Thoracic aorta endothelial cell (primary cell): ENCODE results near the gene CADM4. TPM values are rescaled to one million over a fixed set of nuclear protein-coding genes. Genes with fewer than 3 reads are reported as not detected.

Source experiments
- small RNA-seq: library from RNA; depleted of rRNA; stranded (forward); fragments of <200 nt; gene quantifications from one replicate; pipeline ENCODE3, GENCODE V24; 2012
- total RNA-seq: library from RNA; depleted of rRNA; stranded (reverse); fragments of >200 nt; gene quantifications from 2 replicates; pipeline ENCODE4 v1.2.3, GENCODE V29; 2012

Gene CADM4, protein sequence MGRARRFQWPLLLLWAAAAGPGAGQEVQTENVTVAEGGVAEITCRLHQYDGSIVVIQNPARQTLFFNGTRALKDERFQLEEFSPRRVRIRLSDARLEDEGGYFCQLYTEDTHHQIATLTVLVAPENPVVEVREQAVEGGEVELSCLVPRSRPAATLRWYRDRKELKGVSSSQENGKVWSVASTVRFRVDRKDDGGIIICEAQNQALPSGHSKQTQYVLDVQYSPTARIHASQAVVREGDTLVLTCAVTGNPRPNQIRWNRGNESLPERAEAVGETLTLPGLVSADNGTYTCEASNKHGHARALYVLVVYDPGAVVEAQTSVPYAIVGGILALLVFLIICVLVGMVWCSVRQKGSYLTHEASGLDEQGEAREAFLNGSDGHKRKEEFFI
- 1.6 and 1.7 TPM in 2 replicates for total RNA-seq

DNA sequence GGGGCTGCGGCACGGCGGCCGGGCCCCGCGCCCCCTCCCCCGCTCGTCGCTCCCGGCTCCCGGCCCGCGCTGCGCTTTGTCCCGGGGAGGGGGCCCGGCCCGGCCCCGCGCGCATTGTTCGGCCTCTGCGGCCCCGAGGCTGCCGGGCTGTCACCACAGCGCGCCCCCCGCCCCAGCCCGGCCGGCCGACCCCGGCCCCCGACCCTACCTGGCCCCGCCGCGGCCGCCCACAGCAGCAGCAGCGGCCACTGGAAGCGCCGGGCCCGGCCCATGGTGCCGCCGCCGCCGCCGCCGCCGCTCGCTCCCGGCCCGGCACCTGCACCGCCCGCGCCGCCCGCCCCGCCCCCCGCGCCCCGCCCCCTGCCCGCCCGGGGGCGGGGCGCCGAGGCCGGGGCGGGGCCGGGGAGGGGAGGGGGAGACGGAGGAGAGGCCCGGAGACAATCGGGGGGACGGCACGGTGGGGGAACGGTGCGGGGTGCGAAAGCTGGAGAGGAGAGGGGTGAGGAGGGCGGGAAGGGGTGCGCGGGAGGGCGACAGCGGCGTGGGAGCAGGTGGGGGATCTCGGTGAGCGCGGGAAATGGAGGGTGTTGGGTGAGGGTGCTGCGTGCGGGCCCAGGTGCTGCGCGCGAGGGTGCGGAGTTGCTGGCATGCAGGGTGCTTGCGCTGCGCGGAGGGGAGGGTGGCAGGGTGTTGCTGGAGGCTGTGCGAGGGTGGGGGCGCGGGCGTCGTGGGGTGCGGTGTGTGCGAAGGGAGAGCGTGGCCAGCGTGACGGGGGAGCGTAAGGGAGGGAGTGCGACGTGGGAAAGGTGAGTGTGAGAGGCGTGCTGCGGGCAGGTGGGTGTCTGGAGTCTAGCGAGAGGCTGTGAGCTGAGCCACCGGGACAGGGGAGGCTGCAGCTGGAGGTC lies at the start of gene CADM4:
Gene CADM4, minus strand, starts transcription at position 332 of the 905 bp plus-strand sequence. Its CDS starts 60 bp downstream, at position 272.

DNA sequence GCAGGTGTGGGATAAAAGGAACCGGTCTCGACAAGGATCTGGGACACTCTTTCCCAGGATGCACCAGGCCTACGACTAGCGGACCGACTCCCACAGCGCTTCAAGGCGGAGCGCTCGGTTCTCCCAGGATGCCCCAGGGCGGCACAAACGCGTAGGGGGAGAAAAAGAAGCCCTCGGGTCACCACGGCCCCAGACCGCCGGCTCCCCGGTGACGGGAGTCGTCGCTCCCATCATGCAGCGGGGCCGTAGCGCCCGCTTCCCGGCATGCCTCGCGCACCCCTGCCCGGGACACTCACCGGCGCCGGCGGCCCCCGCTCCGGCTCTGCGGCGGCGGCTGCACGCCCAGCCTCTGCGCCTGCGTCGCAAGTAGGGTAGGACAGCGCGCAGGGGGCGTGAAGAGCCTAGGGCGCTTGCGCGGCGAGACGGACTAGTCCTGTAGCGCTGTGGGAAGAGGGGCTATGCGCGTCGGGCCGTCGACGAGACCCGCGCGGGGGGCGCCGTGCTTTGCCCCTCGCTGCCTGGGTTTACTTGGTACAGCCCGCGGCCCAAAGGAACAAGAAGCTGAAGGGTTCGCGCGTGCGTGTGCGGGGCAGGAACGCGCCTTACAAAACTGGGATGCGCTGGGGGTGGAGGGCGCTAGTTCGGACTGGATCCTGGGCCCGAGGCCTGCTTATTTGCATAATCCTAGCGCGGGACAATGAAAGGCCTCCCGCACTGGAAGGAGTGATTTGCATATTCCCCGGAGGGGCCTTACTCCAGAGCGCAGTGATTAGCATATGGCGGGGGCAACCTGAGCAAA lies 20.2 kb downstream of the CADM4 start, which contains the start of gene ZNF428:
Gene ZNF428, minus strand, starts transcription at position 368 of the 799 bp plus-strand sequence. CDS start 5,325 bp downstream, outside the sequence.

DNA sequence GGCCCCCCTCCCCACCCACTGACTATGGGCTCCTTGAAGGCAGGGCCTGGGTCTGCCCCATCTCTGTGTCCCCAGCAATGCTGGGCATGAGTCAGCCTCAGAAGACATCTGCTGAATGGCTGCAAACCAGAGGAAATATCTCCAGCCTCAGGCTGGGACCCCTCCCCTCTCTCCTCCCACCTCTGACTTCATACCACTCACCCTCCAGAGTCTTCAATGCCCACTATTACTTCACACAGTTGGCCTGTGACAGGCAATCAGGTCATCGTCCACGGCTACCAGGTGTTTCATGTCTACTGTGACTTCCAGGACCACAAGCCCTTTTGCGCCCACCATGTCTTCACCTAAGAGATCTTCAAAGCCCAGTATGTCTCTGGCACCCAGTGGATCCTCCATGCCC lies 27.9 kb downstream of the CADM4 start, which contains the start of gene SRRM5:
Gene SRRM5, plus strand, starts transcription at position 301 of the 400 bp plus-strand sequence. Its CDS starts 34 bp downstream, at position 335.

DNA sequence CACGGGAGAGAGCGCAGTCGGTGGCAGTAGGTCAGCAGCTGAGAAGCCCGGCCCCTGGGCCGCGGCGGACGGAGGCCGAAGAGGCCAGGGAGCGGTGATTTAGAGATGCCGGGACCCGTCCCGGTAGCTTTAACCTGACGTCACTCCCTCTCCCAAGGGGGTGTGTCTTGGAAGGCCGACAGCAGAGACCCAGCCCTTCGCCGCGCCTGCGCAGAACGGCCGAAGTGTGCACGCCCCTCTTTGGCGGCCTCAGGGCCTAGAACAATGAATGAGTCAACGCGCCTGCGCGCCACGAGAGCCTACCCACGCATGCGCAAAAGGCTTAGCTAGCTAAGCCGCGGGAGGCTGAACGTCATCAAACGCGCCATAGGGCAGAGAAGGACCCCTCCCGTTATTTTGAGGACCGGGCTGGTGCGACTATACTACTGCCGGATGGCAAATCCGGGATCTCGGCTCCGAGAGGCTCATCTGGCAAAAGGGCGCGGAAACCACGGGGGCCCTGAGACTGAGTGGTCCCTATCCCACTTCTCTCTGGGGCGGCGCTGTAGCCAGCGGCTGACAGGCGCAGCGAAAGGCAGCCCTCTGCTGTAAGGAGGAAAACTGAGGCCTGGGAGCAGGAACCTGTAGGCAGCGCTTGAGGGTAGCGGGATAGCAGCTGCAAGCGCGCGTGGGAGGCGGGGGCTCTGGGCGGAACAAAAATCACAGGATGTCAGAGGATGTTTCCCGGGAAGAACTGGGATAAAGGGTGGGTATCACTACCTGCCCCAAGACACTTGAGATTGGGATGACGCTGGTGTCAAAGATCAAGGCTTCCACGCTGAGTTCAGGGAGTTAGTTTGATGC lies 43.4 kb downstream of the CADM4 start, which contains the start of the genes IRGQ and ZNF576:
Gene IRGQ, minus strand, starts transcription at position 136 of the 843 bp plus-strand sequence. CDS start 796 bp downstream, outside the sequence.
Gene ZNF576, plus strand, starts transcription at position 597 of the 843 bp plus-strand sequence. CDS start 514 bp downstream, outside the sequence.

DNA sequence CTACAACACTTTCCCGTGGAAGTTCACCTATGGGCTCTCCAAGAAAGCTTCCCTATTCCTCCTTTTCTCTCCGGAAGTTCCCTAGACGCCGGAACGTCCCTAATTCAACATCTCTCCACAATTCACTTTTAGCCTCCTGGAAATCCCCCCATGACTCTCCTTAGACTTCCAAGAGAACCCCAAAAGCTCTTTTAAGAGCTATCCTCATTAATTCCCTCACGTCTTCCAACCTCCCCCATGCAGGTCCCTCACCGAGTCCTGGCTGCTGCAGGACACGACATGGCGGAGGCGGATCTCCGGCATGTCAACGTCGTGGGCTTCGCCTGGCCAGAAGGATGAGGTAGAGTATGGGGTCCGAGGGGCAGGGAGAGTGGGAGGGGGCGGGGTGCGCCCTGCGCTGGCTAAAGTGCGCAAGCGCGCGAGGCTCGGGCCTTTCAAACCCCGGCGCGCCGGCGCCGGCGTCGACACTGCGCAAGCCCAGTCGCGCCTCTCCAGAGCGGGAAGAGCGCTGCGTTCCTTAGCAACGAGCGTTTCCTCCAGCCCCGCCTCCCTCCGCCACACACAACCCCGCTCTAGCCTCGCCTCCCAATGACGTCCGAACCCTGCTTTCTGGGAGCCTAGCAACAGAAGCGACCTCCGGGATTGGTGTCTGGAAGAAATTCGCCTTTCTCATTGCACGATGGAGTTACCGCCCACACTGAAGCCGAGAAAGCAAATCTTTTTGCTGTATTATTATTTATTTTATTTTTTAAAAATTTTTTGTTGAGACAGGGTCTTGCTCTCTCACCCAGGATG lies 64.3 kb downstream of the CADM4 start, which contains the start of the genes PINLYP and XRCC1:
Gene PINLYP, plus strand, starts transcription at position 646 of the 795 bp plus-strand sequence. CDS start 1,391 bp downstream, outside the sequence.
Gene XRCC1, minus strand, starts transcription at position 372 of the 795 bp plus-strand sequence. Its CDS starts 69 bp downstream, at position 303.

Small RNA genes within 50 kb of the gene (small RNA-seq; reads per million reads assigned to genes)
- not detected for gene RN7SL368P

Other genes with a start within 250 kb of the CADM4 start
- not detected in 2 replicates for gene TEX101, start 225.0 kb downstream of the CADM4 start, total RNA-seq
- gene LYPD3, start 174.2 kb downstream of the CADM4 start, total RNA-seq: not detected in 2 replicates
- gene PHLDB3, start 135.1 kb downstream of the CADM4 start, total RNA-seq: 6.4 and 9.0 TPM in 2 replicates
- gene ETHE1, start 112.6 kb downstream of the CADM4 start, total RNA-seq: 31.0 and 40.1 TPM in 2 replicates
- 0.27 TPM in 1 of 2 replicates, not detected in the other for gene ZNF575, start 106.7 kb downstream of the CADM4 start, total RNA-seq
- 19.9 and 26.4 TPM in 2 replicates for gene XRCC1, start 64.3 kb downstream of the CADM4 start, total RNA-seq
- 0.22 and 0.27 TPM in 2 replicates for gene PINLYP, start 64.0 kb downstream of the CADM4 start, total RNA-seq
- gene IRGQ, start 43.7 kb downstream of the CADM4 start, total RNA-seq: 28.9 TPM in 2 replicates
- 9.3 and 9.8 TPM in 2 replicates for gene ZNF576, start 43.3 kb downstream of the CADM4 start, total RNA-seq
- 0.07 and 0.27 TPM in 2 replicates for gene SRRM5, start 27.8 kb downstream of the CADM4 start, total RNA-seq
- gene ZNF428, start 20.2 kb downstream of the CADM4 start, total RNA-seq: 21.3 and 22.3 TPM in 2 replicates
- gene PLAUR, start 30.3 kb upstream of the CADM4 start, total RNA-seq: 72.7 and 78.2 TPM in 2 replicates
- not detected in 2 replicates for gene IRGC, start 76.2 kb upstream of the CADM4 start, total RNA-seq
- gene SMG9, start 115.1 kb upstream of the CADM4 start, total RNA-seq: 15.7 and 20.4 TPM in 2 replicates
- gene KCNN4, start 141.1 kb upstream of the CADM4 start, total RNA-seq: 0.53 and 1.3 TPM in 2 replicates
- 0.13 and 0.29 TPM in 2 replicates for gene LYPD5, start 162.6 kb upstream of the CADM4 start, total RNA-seq
- gene ZNF283, start 187.5 kb upstream of the CADM4 start, total RNA-seq: 9.2 and 9.8 TPM in 2 replicates
- gene ZNF404, start 244.1 kb upstream of the CADM4 start, total RNA-seq: 1.0 and 1.3 TPM in 2 replicates